Camera-type eye (tissue), 1 donor: Measurements from ENCODE around the gene IL12B. TPM values are rescaled to one million over a fixed set of nuclear protein-coding genes. Genes with fewer than 3 reads are reported as not detected.

Experiments used
- total RNA-seq: library from RNA; depleted of rRNA; stranded (reverse); fragments of >200 nt; gene quantifications from one replicate; pipeline ENCODE4 v1.2.3, GENCODE V29; 2014

IL12B gene
- total RNA-seq: not detected

DNA sequence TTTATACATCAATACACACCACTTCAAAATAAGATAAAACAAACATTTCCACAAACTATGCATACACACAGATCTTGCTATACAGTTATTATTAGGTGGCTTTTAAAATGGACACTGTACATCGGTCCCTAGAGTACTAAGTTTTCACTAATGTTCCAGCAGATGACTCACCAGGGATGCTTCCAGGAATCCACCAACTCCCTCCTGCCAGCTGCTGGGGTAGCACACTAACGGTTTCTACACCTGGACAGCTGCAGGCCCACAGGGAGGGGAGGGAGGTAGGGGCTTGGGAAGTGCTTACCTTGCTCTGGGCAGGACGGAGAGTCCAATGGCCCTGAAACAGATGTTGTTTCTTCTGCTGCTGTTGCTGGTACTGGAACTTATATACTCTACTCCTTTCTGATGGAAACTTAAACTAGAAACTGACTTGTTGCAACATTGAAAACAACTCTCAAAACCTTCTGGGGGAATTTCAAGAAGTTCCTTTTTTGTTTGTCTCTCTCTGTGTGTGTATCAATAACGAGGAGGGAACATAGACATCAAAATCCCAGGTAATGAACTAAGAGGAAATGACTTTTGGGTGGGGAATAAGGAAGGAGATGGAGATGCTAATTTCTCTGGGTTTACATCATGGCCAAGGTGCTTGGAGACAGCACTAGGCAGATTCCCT, at the start of gene IL12B:
TSS of gene IL12B (minus strand) at position 357 of the 670 bp plus-strand sequence. CDS start 3,705 bp downstream, outside the sequence.

Other genes with a start within 250 kb of the IL12B start
- 45.6 TPM for gene EBF1, start 230.6 kb downstream of the IL12B start, total RNA-seq
- 115 TPM for gene RNF145, start 120.9 kb downstream of the IL12B start, total RNA-seq
- gene UBLCP1, start 67.2 kb downstream of the IL12B start, total RNA-seq: 18.5 TPM